ENCODE data around the gene PAN2. TPM values are rescaled to one million over a fixed set of nuclear protein-coding genes. Genes with fewer than 3 reads are reported as not detected.
"Not testable (repeated sequence)": the region's sequence is repeated elsewhere in the genome, so short reads cannot be mapped to it uniquely, and the experiment has no call there.

The PAN2 gene
- total RNA-seq, 1 experiment from 2014 or later, result 53.5 TPM

DNA sequence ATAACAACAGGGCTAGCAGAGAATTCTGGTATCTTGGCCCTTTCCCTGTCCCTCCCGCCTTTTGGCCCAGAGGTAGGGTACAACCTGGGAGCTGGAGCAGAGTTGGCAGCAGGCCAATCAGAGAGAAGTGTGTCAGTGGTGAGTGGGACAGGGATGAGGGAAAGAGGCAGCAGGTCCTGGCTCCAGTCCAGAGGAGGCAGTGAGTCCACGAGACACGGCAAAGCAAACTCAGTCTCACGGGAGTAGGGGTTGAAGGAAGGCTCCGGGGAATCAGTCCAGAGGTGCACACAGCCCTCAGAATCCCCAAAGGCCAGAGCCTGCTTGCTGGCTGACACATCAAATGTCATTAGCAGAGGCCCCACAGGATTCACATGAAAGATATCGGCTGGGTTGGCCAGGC lies 7.3 kb downstream of the PAN2 start:
- intact Hi-C loops (cut with micrococcal nuclease; ENCODE audit: unreplicated experiment), result no loop called here
- no peaks in the 10 kb centered on the region for H3K27me3 Mint-ChIP-seq (ENCODE audit: unreplicated experiment)
- CTCF ChIA-PET, result no interaction called here
- no peak for TF ChIP-seq CTCF (IDR thresholded peaks at IDR 0.05; ENCODE audit: unreplicated experiment)
- TSS peak; percentile 6 for BruUV-seq (replicated peaks)
- no peaks in the 10 kb centered on the region for H3K9me3 Mint-ChIP-seq (ENCODE audit: low read depth, unreplicated experiment)
- H3K4me1 Mint-ChIP-seq (ENCODE audit: low read depth, unreplicated experiment), result peaks cover 6% of the 10 kb centered on the region
- H3K4me3 Mint-ChIP-seq (ENCODE audit: low read depth, unreplicated experiment), result no peak overlapping the region
- no peaks in the 10 kb centered on the region for H3K36me3 Mint-ChIP-seq (ENCODE audit: insufficient read depth, unreplicated experiment)
- no peak overlapping the region for H3K27ac Mint-ChIP-seq (ENCODE audit: unreplicated experiment)
- DNase-seq, result no peak

DNA sequence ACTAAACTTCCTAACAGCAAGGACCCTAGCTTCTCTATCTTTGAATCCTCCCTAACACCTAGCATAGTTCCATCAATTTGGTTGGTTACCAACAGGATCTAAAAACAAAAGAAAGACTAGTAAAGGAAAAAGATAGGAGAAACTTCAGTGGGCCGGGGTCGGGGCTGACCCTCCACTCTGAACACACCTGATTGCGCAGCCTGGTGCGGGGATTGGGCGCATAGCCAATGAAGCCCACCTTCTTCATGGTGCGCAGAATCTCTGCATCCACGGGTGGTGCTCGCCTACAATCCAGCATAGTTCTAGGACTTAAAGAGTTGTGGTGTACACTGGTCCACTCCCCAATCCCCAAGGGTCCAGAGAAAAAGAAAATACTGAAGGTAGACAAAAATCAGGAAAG lies 7.7 kb downstream of the PAN2 start:
- Mint-ChIP-seq H3K36me3 (ENCODE audit: insufficient read depth, unreplicated experiment) (no peaks in the 10 kb centered on the region), H3K4me3 (ENCODE audit: low read depth, unreplicated experiment) (no peak overlapping the region), H3K4me1 (ENCODE audit: low read depth, unreplicated experiment) (peaks cover 2% of the 10 kb centered on the region), H3K27me3 (ENCODE audit: unreplicated experiment) (no peaks in the 10 kb centered on the region), H3K9me3 (ENCODE audit: low read depth, unreplicated experiment) (no peaks in the 10 kb centered on the region), H3K27ac (ENCODE audit: unreplicated experiment) (no peak overlapping the region)
- no peak for TF ChIP-seq CTCF (IDR thresholded peaks at IDR 0.05; ENCODE audit: unreplicated experiment)
- no peak for DNase-seq
- CTCF ChIA-PET, result no interaction called here
- intact Hi-C loops (cut with micrococcal nuclease; ENCODE audit: unreplicated experiment), result no loop called here
- no TSS peak for BruUV-seq (replicated peaks)

GRCh38 chr12:56324206-56324605 lies 9.6 kb downstream of the PAN2 start:
- Mint-ChIP-seq H3K27me3 (ENCODE audit: unreplicated experiment) (no peaks in the 10 kb centered on the region), H3K36me3 (ENCODE audit: insufficient read depth, unreplicated experiment) (no peaks in the 10 kb centered on the region), H3K4me3 (ENCODE audit: low read depth, unreplicated experiment) (no peak overlapping the region), H3K4me1 (ENCODE audit: low read depth, unreplicated experiment) (no peaks in the 10 kb centered on the region), H3K27ac (ENCODE audit: unreplicated experiment) (no peak overlapping the region), H3K9me3 (ENCODE audit: low read depth, unreplicated experiment) (no peaks in the 10 kb centered on the region)
- TF ChIP-seq CTCF (IDR thresholded peaks at IDR 0.05; ENCODE audit: unreplicated experiment), result no peak
- intact Hi-C loops (cut with micrococcal nuclease; ENCODE audit: unreplicated experiment), result no loop called here
- CTCF ChIA-PET, result no interaction called here
- no peak for DNase-seq
- no TSS peak for BruUV-seq (replicated peaks)

DNA sequence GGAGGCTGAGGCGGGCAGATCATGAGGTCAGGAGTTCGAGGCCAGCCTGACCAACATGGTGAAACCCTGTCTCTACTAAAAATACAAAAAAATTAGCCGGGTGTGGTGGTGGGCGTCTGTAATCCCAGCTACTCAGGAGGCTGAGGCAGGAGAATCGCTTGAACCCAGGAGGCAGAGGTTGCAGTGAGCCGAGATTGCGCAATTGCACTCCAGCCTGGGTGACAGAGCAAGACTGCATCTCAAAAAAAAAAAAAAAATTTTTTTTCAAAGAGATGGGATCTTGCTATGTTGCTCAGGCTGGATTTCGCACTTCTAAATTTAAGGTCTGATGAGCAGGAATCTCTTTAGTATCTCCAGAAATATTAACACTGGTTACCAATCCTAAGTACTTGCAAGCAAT lies 12.2 kb downstream of the PAN2 start:
- H3K36me3 Mint-ChIP-seq (ENCODE audit: insufficient read depth, unreplicated experiment); BruUV-seq (replicated peaks); intact Hi-C loops (cut with micrococcal nuclease; ENCODE audit: unreplicated experiment); H3K4me1 Mint-ChIP-seq (ENCODE audit: low read depth, unreplicated experiment); H3K9me3 Mint-ChIP-seq (ENCODE audit: low read depth, unreplicated experiment); H3K27ac Mint-ChIP-seq (ENCODE audit: unreplicated experiment); H3K27me3 Mint-ChIP-seq (ENCODE audit: unreplicated experiment); DNase-seq; H3K4me3 Mint-ChIP-seq (ENCODE audit: low read depth, unreplicated experiment): not testable (repeated sequence)
- CTCF ChIA-PET, result interaction anchor here (0.7 to 1.2 kb wide), 2 partner anchors 13 to 143 kb away, joined by 3 to 4 read pairs; no protein-coding TSS in a partner anchor

GRCh38 chr12:56321027-56321426 lies 12.8 kb downstream of the PAN2 start:
- no TSS peak for BruUV-seq (replicated peaks)
- CTCF ChIA-PET, result interaction anchor here (0.7 to 1.2 kb wide), 2 partner anchors 12 to 143 kb away, joined by 3 to 4 read pairs; no protein-coding TSS in a partner anchor
- DNase-seq, result no peak

More at GRCh38 chr12:56321027-56321426, 12.8 kb downstream of the PAN2 start:
- Mint-ChIP-seq H3K27me3 (ENCODE audit: unreplicated experiment) (no peaks in the 10 kb centered on the region), H3K4me3 (ENCODE audit: low read depth, unreplicated experiment) (no peak overlapping the region), H3K4me1 (ENCODE audit: low read depth, unreplicated experiment) (no peaks in the 10 kb centered on the region), H3K36me3 (ENCODE audit: insufficient read depth, unreplicated experiment) (peaks cover 8% of the 10 kb centered on the region), H3K9me3 (ENCODE audit: low read depth, unreplicated experiment) (no peaks in the 10 kb centered on the region), H3K27ac (ENCODE audit: unreplicated experiment) (no peak overlapping the region)
- intact Hi-C loops (cut with micrococcal nuclease; ENCODE audit: unreplicated experiment), result no loop called here
- no peak for TF ChIP-seq CTCF (IDR thresholded peaks at IDR 0.05; ENCODE audit: unreplicated experiment)
